PC-9 (cell line): Measurements from ENCODE around the gene ADAM19. TPM values are rescaled to one million over a fixed set of nuclear protein-coding genes. Genes with fewer than 3 reads are reported as not detected.
"Not testable (repeated sequence)": the region's sequence is repeated elsewhere in the genome, so short reads cannot be mapped to it uniquely, and the experiment has no call there.

Experiments used
- BruUV-seq: library from RNA; stranded (reverse); fragments of 400-500 nt; replicated peaks from 2 replicates; lab custom pipeline; 2021; lab: Mats Ljungman, UMichigan
- CTCF ChIA-PET: fragments of 300-600 bp; sonication (Branson Sonifier 250); formaldehyde crosslinking; loops from one replicate; lab custom pipeline; 2022; ENCODE audit warnings: antibody characterized with exemption; lab: Charles Lee
- POLR2A ChIA-PET: fragments of 300-600 bp; sonication (Branson Sonifier 250); formaldehyde crosslinking; loops from one replicate; lab custom pipeline; 2022; ENCODE audit warnings: antibody characterized with exemption; ENCODE audit not compliant: unreplicated experiment; lab: Charles Lee
- DNase-seq, 2 experiments: peaks; one replicate each; pipeline versions ENCODE4 v3.0.0 to v3.0.0-alpha.2; 2015 to 2022; ENCODE audit warnings: mixed read lengths in 1 of 2
- H2AFZ ChIP-seq: fragments of 200-600 bp; sonication (generic); 2 replicates; pipeline ENCODE4 v1.8.1; 2017; ENCODE audit warnings: antibody characterized with exemption
- H3F3A ChIP-seq: fragments of 200-600 bp; sonication (generic); 2 replicates; pipeline ENCODE4 v1.8.1; 2017; ENCODE audit warnings: antibody characterized with exemption, mild to moderate bottlenecking, low read depth; ENCODE audit not compliant: insufficient read depth
- H3K27ac ChIP-seq: fragments of 200-600 bp; sonication (generic); 2 replicates; pipeline ENCODE4 v1.6.1; 2016; ENCODE audit warnings: mixed run types
- H3K27me3 ChIP-seq: fragments of 200-600 bp; sonication (generic); 2 replicates; pipeline ENCODE4 v1.6.1; 2016; ENCODE audit warnings: low read depth, mixed run types; ENCODE audit not compliant: insufficient read depth
- H3K36me3 ChIP-seq: fragments of 200-600 bp; sonication (generic); 2 replicates; pipeline ENCODE4 v1.6.1; 2016; ENCODE audit warnings: low read depth, mixed run types
- H3K4me1 ChIP-seq: fragments of 200-600 bp; sonication (generic); replicated peaks from 2 replicates; pipeline ENCODE4 v1.6.1; 2016; ENCODE audit warnings: mixed run types; ENCODE audit not compliant: insufficient read depth
- H3K4me2 ChIP-seq: fragments of 200-600 bp; sonication (generic); 2 replicates; pipeline ENCODE4 v1.6.1; 2017; ENCODE audit warnings: mixed run types
- H3K4me3 ChIP-seq: fragments of 200-600 bp; sonication (generic); 2 replicates; pipeline ENCODE4 v1.6.1; 2016; ENCODE audit warnings: mixed run types
- H3K79me2 ChIP-seq: fragments of 200-600 bp; sonication (generic); 2 replicates; pipeline ENCODE4 v1.6.1; 2017; ENCODE audit warnings: low read depth, mixed run types
- H3K9me2 ChIP-seq: fragments of 200-600 bp; sonication (generic); 2 replicates; pipeline ENCODE4 v1.8.1; 2017; ENCODE audit warnings: mild to moderate bottlenecking; ENCODE audit not compliant: insufficient read depth
- H3K9me3 ChIP-seq: fragments of 200-600 bp; sonication (generic); 2 replicates; pipeline ENCODE4 v1.8.1; 2016; ENCODE audit warnings: low read depth; ENCODE audit not compliant: insufficient read depth
- H4K20me1 ChIP-seq: fragments of 200-600 bp; sonication (generic); 2 replicates; pipeline ENCODE4 v1.8.1; 2017; ENCODE audit not compliant: insufficient read depth
- EZH2 ChIP-seq: fragments of 200-600 bp; sonication (generic); IDR thresholded peaks from 2 replicates; pipeline ENCODE4 v1.8.0; 2017; ENCODE audit warnings: antibody characterized with exemption, low read depth
- intact Hi-C: fragments of 100-400 bp; cut with micrococcal nuclease; formaldehyde crosslinking; loops from one replicate; pipeline ENCODE4 v1.10.0; 2022; ENCODE audit not compliant: unreplicated experiment
- total RNA-seq: library from RNA; stranded (reverse); gene quantifications from 2 replicates; pipeline ENCODE4 v1.2.3, GENCODE V29; 2021
- TF ChIP-seq, protein P1 (sequence below): fragments of 200-600 bp; sonication (generic); conservative IDR thresholded peaks from 2 replicates; pipeline ENCODE4 v1.6.1; 2017; ENCODE audit warnings: mixed run types, antibody characterized with exemption, mild to moderate bottlenecking, moderate library complexity

The ADAM19 gene
- total RNA-seq, 1 experiment from 2014 or later = 7.6 TPM

DNA sequence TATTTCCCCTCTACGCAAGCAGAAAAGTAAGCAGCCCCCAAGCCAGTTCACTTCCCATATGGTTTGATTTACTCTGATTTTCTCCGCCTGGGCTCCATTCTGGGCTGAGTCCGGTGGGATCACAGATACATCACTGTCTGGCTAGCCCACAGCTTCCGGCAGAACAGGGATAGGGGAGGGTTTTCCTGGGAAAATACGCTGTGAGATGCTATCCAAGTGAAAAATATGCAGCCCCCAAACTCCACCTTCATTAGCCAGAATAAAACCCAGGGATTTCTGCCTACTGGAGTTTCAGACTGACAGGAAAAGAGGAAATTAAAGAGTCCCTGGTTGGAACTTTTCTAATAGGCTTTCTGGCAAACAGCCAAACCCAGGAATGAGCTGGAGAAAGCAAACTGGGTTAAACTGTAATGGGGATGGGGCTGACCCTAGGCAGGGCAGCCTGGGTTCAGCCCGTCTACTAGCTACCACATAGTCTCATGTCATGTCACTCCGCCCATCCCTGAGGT, 132.5 kb downstream of the ADAM19 start:
- intact Hi-C loops = no loop called here
- ChIA-PET POLR2A (no interaction called here), CTCF (no interaction called here)

DNA sequence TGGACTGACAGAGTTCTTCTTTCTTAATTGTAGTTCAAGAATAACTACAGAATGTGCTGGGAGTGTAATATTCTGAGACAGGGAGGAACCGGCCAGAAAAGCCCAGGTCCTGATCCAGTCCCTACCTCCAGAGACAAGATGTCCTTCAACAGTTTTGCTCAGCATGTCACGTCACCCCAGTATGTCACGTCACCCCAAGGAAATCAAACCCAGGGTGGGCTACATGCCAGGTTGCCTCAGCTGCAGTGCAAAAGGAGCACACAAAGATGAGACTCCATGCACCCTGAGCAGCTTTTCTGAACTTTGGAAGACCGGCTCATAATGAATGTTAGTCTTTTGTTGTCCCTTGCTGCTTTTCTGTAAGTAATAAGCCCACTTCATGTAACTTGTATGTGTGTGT, 141.5 kb downstream of the ADAM19 start:
- Histone ChIP-seq H3K27me3 (no peaks in the 10 kb centered on the region), H3K4me2 (no peak overlapping the region), H3K79me2 (no peaks in the 10 kb centered on the region), H2AFZ (no peak overlapping the region), H3K4me1 (no peaks in the 10 kb centered on the region), H3K36me3 (no peaks in the 10 kb centered on the region), H3K9me2 (no peaks in the 10 kb centered on the region), H3F3A (no peaks in the 10 kb centered on the region), H3K9me3 (no peaks in the 10 kb centered on the region), H4K20me1 (no peaks in the 10 kb centered on the region), H3K27ac (no peak overlapping the region), H3K4me3 (no peak overlapping the region)
- ChIA-PET POLR2A (interaction anchor here (0.7 kb wide), 1 partner anchor 1043 kb away, joined by 3 read pairs; no protein-coding TSS in a partner anchor), CTCF (interaction anchor here (0.6 to 0.7 kb wide), 2 partner anchors 72 to 691 kb away, joined by 3 to 4 read pairs; no protein-coding TSS in a partner anchor)
- no peak for TF ChIP-seq EZH2
- TF ChIP-seq, protein P1, sequence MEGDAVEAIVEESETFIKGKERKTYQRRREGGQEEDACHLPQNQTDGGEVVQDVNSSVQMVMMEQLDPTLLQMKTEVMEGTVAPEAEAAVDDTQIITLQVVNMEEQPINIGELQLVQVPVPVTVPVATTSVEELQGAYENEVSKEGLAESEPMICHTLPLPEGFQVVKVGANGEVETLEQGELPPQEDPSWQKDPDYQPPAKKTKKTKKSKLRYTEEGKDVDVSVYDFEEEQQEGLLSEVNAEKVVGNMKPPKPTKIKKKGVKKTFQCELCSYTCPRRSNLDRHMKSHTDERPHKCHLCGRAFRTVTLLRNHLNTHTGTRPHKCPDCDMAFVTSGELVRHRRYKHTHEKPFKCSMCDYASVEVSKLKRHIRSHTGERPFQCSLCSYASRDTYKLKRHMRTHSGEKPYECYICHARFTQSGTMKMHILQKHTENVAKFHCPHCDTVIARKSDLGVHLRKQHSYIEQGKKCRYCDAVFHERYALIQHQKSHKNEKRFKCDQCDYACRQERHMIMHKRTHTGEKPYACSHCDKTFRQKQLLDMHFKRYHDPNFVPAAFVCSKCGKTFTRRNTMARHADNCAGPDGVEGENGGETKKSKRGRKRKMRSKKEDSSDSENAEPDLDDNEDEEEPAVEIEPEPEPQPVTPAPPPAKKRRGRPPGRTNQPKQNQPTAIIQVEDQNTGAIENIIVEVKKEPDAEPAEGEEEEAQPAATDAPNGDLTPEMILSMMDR = no peak
- DNase-seq = no peak
- intact Hi-C loops = loop anchor here (5.0 kb wide), 1 partner anchor 42 kb away; no protein-coding TSS in a partner anchor
- no TSS peak for BruUV-seq

More for the DNA sequence above, 132.5 kb downstream of the ADAM19 start:
- Histone ChIP-seq H3K27ac (no peak overlapping the region), H3K27me3 (no peaks in the 10 kb centered on the region), H3K79me2 (no peaks in the 10 kb centered on the region), H3K36me3 (no peaks in the 10 kb centered on the region), H3K9me2 (no peaks in the 10 kb centered on the region), H3K9me3 (no peaks in the 10 kb centered on the region), H3K4me1 (0 out of 2 replicates have a peak, but pooled peaks cover 10% of the 10 kb centered on the region), H4K20me1 (no peaks in the 10 kb centered on the region), H3K4me2 (no peak overlapping the region), H3K4me3 (no peak overlapping the region), H2AFZ (no peak overlapping the region), H3F3A (no peaks in the 10 kb centered on the region)
- DNase-seq = no peak
- TF ChIP-seq EZH2 = no peak
- TF ChIP-seq, protein P1 = no peak
- no TSS peak for BruUV-seq

DNA sequence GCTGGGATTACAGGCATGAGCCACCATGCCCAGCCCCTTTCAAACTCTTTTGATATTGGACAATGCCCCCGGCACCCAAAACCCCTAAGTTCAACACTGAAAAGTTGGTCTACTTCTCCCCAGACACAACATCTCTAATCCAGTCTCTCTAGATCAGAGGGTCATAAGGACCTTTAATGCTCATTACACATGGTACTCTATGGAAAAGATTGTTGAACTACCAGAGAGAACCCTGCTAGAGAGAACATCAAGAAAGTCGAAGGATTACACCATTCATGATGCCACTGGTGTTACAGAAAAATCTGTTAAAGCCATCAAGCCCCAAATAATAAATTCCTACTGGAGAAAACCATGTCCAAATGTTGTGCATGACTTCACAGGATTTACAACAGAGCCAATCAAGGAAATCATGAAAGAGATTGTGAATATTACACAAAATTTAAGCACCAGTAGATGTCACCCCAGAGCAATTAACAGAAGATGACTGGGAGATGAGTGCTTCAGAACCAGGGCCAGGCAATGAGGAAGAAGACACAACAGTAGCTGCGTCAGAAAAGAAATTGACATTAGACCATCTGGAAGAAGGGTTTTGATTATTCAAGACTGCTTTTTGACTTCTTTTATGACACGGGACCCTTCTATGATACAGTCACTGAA, 143.9 kb downstream of the ADAM19 start:
- no peaks in the 10 kb centered on the region for H4K20me1 ChIP-seq
- intact Hi-C loops = loop anchor here (1.0 to 5.0 kb wide), 5 partner anchors 39 to 311 kb away; partner anchors contain the start of gene LSM11
- H2AFZ ChIP-seq = no peak overlapping the region
- no TSS peak for BruUV-seq
- H3K27me3 ChIP-seq = no peaks in the 10 kb centered on the region
- DNase-seq = no peak
- no peak for TF ChIP-seq EZH2
- TF ChIP-seq, protein P1 = peak; percentile 63
- H3K4me1 ChIP-seq = no peaks in the 10 kb centered on the region
- no peaks in the 10 kb centered on the region for H3F3A ChIP-seq
- no peaks in the 10 kb centered on the region for H3K9me2 ChIP-seq
- CTCF ChIA-PET = interaction anchor here (0.6 to 1.5 kb wide), 6 partner anchors 40 to 392 kb away, joined by 3 to 6 read pairs (median 4); no protein-coding TSS in a partner anchor
- H3K4me3 ChIP-seq = no peak overlapping the region
- no peaks in the 10 kb centered on the region for H3K79me2 ChIP-seq
- H3K36me3 ChIP-seq = no peaks in the 10 kb centered on the region
- no peak overlapping the region for H3K4me2 ChIP-seq
- no peaks in the 10 kb centered on the region for H3K9me3 ChIP-seq
- POLR2A ChIA-PET = interaction anchor here (0.6 to 0.7 kb wide), 2 partner anchors 301 to 498 kb away, joined by 3 read pairs; no protein-coding TSS in a partner anchor
- H3K27ac ChIP-seq = no peak overlapping the region

DNA sequence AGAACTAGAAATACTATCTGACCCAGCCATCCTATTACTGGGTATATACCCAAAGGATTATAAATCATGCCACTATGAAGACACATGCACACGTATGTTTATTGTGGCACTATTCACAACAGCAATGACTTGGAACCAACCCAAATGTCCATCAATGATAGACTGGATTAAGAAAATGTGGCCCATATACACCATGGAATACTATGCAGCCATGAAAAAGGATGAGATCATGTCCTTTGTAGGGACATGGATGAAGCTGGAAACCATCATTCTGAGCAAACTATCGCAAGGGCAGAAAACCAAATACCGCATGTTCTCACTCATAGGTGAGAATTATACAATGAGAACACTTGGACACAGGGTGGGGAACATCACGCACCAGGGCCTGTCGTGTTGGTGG, 145.7 kb downstream of the ADAM19 start:
- H3F3A ChIP-seq, H3K4me3 ChIP-seq, H3K4me2 ChIP-seq, H3K27ac ChIP-seq, H3K9me3 ChIP-seq, H2AFZ ChIP-seq, DNase-seq, H3K79me2 ChIP-seq, POLR2A ChIA-PET, CTCF ChIA-PET, H3K36me3 ChIP-seq, BruUV-seq, H3K9me2 ChIP-seq, H4K20me1 ChIP-seq, H3K4me1 ChIP-seq, H3K27me3 ChIP-seq: not testable (repeated sequence)
- intact Hi-C loops = loop anchor here (2.0 to 5.0 kb wide), 3 partner anchors 38 to 313 kb away; partner anchors contain the start of gene LSM11
